Measurements from ENCODE around the gene ATXN7.

ATXN7 gene

DNA sequence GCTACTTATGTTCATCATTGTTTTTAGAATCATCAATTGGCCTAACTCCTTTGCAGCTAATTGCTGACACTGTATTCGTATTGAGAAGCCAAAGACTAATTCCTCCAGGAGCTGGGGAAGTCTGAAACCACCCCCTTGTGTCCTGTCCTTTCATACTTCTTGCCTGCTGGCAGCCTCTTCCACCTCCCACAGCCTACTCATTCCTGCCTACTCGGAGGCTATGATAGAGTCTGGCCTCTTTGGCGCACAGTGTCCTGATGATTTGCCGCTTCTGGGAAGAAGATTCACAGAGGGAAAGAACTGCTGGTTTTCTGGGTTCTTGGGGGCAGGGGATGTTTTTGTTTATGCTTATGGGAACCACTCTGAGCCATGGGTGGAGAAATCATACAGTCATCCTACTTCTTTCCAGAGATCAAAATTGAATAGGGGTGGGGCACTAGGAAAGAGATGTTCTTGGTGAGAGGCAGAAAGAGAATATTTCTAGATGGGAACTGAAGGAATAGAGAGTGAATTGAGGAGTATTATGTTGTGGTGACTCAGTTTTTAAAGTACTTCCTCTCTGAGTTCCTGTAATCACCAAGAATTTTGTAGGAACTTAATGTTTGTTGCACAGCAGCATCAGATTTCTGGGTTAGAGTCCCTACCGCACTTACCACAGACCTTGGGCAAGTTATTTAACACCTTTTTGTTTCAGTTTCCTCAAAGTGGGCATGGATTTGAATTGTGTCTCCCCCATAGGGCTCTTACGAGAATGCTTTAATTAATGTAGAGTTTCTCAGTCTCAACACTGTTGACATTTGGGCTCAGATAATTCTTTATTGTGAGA, 70.6 kb downstream of the ATXN7 start:
- DNase-seq, result no peak

DNA sequence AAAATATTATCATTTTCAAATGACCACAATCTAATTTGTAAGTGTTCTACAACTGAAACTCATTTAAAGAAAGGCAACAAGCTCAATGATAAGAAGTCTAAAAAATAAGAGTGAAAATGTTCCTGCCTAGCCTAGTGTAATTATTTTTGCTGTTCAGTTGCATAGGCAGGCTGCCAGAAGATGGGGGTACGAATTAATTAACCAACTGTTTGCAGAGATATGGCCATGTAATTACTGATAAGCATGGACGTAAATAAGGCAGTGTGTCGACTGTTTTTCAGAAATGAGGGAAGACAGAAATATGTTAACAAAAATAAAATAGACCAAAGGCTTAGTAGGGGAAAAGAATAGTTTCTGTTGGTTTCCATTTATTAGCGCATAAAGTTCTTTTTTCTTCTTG, 73.3 kb downstream of the ATXN7 start:
- DNase-seq, result no peak

DNA sequence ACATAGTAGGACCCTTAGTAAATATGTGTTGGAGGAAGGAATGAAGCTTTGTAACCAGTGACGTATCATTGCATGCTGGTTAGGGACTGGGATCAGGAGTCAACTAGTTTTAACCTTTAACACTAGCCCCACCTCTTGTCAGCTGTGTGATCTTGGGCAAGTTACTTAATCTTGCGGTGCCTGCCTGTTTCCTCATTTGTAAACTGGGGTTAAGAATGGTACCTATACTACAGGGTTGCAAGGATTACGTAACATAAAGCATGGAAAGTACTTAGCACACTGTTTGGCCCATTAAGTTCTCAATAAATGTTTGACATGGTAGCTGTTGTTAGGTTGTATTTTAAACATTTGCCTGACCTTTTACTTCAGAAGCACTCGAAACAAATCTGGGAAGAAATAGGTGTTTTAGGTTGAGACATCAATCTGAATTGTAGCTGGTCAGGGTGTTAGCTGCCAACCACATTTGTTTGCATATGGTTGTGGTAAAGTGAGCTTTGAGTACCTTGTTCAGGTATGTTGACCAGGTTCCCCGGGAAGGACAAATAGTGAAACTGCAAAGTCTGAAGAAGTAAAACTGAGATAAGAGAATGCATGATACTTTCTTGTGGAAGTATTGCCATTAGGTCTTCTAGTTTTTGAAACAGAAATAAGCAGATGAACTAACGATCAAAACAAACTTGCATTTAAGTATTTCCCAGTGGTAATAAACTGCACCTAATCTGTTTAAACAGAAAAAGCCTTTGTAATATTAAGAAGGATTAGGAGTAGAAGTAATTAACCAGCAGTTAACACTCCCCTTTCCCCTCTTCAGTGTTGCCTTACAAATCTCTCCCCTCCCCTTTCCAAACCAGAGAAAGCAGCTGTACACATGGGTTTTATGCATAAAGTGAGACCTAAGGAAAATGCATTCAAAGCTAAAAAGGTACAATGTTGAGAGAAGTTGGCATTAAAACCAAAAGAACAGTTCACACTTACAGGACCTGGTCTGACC, 74.3 kb downstream of the ATXN7 start:
- no peak for DNase-seq

DNA sequence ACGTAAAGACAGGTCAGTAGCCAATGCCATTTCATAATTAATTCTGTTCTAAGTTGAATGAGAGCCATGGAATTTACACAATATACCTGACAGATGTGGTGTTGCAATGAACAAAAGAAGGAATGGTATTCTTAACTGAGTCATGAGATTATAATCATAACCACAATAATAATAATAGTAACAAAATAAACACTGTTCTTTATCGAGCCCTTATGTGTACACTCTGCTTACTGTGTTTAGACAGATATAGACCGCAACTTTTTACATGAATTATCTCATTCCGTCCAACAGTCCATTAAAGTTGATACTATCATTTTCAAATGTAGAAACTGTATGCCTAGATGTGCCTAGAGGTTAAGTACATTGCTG, 76.7 kb downstream of the ATXN7 start:
- no peak for DNase-seq

DNA sequence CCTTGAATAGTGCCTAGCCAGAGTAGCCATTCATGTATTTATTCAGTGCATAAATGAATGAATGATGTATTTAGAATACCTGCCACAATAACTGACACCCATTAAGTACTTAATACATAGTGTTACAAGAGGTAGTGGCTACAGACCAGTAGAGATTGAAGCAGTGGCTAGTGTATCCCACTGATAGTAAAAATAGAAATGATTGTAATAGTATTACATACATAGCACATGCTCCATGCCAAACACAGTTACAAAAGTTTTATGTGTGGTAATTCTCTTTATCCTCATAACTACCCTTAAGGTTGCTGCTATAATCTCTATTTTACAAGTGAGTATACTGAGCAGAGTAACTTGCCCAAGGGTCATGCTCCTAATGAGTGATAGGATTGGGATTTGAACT, 78.9 kb downstream of the ATXN7 start:
- DNase-seq, result no peak

DNA sequence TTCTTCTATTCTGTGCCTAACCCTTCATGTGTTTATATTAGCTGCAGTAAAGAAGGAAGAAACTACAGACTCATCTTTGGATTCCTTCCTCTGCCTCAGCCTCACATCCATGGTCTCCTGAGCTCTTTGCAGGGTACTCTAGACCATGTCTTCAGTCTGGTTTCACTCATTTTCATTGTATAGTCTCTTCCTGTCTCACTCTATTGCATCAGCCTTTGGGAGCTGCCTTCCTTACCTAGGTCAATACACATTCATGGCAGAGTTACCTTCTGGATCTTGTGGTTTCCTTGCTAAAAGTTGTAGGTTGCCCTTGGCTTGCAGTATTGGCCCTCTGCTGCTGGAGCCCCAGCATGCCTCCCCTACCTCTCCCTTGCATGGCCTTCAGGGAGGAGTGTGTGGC, 80.0 kb downstream of the ATXN7 start:
- no peak for DNase-seq

DNA sequence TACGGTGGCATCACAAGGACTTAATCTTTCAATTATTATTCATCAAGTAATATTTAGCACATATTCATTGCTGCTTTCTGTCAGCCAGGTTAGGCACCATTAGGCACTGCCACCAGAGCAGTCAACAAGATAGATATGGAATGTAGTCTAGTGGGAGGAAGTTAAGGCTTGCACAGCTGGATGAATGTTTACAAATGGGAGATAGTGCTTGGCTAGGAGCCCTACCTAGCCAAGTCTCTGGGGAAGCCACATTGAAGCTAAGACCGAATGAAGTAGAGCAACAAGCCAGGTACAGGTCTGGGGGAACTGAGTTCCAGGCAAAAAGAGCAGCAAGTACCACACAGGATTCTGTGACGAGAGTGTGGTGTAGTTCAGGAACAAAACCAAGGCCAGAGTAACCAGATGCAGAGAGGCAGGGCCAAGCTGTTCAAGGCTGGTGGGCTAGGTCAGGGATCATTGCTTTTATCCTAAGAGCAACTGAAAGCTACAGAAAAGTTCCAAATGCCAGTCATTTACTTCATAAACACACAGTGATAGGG, 82.0 kb downstream of the ATXN7 start:
- DNase-seq, result no peak

DNA sequence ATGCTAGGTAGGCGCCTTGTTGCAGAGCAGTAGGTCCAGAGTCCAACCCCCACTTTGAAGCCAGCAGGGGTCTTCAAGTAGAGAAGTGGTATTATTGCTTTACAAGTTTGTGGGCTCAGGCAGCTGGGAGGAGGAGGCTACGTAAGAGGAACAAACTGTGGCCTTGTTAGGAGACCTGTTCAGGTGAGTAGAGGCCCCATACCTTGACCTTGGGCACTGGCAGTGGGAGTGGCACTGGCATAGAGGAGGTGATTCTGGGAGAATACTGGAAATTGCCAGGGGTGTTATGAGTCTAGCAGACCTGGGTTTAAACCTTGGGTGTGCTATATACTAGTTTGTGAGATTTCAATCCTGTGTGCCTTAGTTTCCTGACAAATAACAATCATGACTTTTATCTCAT, 83.1 kb downstream of the ATXN7 start:
- no peak for DNase-seq

DNA sequence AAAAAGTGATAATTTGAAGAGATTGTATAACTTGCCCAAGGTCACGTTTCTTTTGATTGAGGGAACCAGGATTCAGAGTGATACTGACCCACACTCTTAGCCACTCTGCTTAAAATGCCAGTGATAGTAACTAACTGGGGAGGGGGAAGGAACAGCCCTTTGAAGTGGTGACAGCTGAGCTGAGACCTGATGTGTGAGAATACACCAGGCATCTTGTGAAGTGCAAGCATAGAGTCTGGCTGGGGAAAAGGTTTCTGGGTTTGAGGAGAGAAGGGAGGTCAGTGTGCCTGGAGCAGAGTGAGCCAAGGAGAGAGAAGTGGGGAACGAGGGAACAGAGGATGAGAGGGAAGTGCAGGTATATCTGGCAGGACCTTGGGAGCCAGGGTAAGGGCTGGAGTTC, 83.9 kb downstream of the ATXN7 start:
- no peak for DNase-seq

DNA sequence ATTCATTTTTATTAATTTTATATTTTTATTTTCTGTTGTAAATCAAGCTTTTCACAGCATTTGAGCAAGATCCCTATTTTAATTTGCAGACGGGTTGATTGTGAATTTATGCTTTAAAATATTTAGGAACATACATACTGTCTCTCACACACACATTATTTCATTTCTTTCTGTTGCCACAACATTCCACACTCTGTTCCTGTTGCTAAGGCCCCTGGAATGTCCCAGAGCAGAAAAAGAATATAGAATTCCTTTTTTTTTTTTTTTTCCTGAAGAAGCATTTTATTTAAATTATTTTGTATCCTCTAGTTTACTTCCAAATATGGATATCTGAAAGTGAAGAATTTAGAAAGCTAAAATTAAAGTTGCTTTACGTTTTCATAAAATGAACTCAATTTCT, 85.3 kb downstream of the ATXN7 start:
- DNase-seq, result no peak

DNA sequence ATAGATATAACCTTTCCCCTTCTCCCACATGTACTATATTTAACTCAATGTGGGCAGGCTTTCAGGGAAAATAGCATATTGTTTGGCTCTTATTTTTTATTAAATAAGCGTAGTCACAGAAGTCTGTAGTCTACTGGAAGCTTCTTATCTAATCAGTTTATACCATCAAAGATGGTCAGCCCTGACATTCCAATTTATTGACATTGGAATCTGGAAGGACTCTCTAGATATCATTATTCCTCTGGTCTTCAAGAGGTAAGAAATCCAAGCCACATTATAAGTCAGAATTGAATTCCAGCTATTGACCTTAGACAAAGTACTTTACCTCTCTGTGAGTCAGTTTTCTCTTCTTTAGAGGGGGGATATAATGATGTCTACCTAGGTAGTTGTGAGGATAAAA, 87.0 kb downstream of the ATXN7 start:
- no peak for DNase-seq

DNA sequence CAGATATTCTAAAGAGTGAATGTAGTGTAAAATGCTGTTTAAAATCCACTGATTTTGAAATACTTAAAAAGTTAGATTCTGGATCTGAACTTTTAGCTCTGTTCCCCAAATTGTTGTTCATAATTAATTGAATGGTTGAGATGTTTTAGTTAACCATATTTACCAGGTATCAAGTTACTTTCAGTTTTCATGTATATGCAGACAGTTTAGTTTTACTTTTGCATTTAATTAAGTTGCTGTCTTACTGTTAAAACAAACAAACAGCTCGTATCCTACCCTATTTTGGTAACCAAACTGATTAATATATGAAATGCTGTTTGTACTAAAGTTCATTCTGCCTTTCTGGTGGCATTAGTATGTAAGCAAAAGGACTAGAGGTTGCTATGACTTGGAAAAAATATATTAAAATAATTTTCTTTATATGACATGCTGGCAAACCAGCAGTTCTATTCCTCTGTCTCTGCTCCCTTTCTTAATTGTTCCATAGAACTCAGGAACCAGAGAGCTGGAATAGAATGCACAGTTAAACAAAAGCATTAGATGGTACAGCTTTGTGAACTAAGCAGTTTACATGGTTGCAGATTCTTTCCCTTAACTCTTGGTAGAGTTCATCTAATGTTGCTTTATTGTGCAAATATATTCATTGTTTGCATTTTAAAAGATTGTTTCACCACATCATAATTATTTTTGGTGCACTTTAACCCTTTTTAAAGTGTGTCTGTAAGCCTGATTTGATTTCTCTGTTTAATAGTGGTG, 88.0 kb downstream of the ATXN7 start:
- DNase-seq, result no peak

DNA sequence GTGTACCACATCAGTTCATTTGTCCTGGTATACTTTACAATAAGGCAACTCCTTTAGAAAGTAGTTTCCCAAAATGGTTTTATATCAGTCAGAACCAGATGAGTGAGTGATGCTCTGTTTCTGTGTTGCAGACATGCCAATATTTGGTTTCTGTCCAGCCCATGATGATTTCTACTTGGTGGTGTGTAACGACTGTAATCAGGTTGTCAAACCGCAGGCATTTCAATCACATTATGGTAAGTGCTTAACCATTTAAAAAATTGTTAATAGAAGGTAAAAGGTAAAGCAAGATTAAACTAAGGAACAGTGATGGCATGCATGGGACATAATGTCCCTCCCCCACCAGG, 88.6 kb downstream of the ATXN7 start:
- no peak for DNase-seq

DNA sequence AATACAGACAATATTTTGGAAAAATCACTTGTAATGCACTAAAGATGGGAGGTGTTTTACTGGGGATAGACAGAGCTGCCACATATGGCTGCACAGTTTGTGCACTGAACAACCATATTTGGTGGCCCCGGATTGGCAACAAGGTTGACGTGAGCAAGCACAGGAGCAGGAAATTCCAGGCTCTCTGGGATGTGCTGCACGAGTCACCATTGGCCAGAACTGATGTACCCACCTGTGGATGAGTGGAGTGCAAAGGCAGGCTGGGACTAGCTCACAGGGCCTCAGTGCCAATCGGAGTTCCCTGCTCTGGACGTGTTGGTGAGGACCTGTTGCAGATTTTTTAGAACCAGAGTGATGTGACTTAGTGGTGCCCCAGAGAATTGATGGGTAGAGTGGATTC, 90.5 kb downstream of the ATXN7 start:
- no peak for DNase-seq

DNA sequence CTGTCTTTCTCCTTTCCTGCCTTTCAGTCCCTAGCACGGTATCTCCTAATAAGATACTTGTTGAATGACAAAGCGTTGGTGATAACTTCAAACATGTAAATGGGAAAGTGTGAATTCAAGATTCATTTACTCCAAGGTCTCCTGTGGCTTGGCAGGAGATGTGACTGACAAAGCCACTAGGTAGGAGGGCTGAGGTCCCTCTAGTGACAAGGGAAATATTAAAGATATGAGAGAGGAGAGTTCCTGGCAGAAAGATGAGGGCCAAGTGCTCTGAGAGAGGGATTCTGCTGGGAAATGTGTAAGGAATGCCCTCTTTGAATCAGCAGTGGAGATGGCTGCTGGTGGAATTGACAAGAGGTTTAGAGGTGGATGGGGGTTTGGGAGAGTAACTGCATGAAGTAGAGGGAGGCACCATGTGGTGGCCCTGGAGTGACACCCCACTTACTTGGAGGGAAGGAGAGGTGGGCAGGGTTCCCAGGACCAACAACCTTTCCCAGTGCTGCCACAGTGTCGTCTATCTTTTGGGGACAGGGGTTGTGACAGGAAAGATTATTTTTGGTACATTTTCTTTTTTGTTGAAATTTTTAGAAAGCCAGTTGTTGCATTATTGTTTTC, 91.5 kb downstream of the ATXN7 start:
- DNase-seq, result no peak

DNA sequence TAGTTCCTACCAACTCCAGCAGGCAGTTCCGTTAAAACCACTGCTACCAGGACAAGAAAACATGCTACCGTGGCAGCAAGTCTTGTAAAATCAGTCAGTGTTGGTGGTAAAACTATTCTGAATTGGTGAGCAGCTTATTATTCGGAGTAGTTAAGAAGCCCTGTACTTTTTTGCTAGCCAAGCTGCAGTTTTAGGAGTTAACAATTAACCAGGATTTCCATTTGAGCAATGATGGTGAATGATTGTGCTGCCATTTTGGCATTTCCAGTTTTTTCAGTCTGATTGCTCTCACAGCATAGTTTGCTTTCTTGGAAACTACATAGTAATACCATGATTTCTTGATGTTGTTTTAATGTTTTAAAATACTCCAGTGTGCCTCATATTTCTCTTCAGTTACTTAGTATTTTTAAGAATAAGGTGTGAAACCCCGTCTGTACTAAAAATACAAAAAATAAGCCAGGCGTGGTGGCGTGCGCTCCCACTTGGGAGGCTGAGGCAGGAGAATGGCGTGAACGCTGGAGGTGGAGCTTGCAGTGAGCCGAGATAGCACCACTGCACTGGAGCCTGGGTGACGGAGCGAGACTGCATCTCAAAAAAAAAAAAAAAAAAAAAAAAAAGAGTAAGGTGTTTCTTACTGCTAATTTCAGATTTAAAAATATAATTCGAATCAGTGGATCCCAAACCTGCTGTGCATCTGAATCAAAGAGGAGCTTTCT, 92.3 kb downstream of the ATXN7 start:
- DNase-seq, result no peak

DNA sequence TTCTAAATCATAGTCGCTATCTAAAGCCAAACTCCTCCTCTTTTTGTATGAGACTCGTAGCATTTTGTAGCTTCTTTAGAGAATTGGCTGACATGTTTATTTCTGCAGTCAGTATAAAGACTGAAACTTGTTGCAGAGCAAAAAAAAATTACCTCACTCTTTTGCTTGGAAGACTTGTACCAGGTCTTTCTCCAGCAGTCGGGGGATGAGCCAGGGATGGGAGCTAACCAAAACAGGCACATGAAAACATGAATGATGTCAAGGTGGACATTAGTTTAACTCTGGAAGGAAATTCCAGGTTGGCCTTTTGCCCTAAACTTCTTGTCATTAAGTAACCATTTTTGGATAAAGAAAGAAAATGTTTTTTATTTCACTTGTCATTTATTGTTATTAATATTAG, 95.5 kb downstream of the ATXN7 start:
- no peak for DNase-seq

DNA sequence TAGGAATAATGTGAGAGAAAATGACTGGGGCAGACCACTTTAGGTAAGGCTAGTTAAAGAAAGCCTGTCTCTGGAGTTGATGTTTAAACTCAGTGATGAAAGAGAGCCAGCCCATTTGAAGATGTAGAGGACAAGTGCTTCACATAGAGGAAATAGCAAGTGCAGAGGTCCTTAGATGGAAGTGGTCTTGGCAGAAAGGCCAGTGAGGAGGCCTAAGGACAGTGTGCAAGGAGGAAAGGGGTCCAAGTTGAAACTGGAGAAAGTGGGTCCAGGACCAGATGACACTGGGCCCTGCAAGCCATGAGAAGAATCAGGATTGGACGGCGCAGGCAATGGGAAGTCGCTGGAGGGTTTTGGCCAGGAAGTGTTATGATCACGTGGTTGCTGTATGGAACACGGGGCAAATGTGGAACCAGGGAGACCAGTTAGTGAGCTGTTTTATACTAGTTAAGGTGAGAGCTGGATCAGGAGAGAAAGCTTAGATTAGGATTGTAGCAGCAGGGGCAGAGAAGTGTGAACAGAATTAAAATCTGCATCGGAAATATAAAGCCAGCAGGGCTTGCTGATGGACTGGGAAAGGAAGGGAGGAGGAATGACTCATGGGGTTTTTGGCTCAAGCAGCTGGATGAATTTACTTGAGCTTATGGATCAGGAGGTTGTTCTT, 96.5 kb downstream of the ATXN7 start:
- DNase-seq, result no peak

DNA sequence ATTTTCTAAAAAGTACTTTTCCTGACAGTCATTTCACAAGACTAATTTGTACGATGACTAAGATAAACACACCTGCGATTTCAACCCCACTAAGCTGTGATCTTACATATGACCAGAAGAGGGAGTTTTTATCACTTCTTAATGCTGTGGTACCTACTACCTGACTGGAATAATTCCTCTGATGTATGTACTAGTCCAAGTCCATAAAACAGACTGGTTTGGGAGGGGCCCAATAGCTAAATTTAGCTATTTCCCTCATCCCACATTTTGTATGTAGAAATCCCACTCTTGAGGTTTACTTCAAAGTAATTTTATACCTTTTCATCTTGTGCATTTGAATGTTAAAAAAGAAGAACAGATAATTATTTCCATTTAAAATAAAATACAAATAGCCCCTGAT, 98.2 kb downstream of the ATXN7 start:
- no peak for DNase-seq

DNA sequence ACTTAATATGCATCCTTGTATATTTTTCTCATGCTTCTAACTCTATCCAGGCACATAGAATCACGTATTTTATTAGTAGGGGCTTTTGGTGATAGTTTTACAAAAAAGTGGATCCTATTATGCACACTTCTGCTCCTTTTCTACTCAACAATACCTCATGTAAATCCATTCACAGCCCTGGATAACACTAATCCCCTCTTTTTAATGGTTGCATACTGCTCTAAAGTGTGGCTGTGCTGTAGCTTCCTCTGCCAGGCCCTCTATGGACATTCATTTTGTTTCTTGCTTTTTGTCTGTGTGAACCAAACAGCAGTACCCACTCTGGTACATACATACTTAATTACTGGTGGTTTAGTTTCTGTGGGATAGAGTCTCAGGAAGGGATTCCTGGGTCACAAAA, 99.8 kb downstream of the ATXN7 start:
- no peak for DNase-seq

DNA sequence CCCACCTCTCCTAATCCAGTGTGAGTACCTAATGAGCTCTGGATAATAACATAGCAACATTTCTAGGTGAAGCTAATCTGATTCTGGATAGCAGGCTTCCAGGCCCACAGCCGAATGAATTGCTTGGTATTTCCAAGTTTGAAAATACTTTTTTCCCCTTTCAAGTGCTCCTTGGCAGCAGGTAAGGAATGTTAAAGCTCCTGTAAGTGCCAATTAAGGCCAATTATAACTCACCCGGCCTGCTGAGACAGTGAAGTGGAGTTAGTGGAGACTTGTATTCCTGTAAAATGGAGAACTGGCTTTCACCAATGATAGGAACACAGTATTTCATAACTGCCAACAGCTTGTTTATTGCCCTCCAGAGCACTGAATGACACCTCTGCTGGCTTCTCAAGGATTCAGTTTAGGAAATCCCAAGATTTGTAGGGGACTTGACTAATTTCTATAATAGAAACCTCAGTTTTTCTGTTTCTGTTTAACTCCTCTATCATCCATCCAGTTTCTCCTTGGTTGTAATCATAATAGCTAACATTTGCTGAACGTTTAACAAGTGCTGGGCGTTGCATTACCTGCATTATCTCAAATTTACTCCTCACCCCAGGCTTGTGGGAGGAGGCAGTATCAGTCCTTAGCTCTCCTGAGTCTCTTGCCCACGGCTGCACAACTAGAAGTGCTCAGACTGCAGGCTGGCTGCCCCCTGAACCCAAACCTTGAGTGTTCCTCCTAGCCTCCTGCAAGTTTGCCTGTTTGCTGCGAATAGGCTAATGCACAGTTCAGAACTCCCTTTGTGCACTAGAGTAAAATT, 101.2 kb downstream of the ATXN7 start:
- no peak for DNase-seq
